ENCODE results near the gene MUC6.

MUC6 gene

GRCh38 chr11:1009991-1010390 is 26.5 kb downstream of the MUC6 start:
- DNase-seq, result no peak

- DNase-seq, result no peak
Observed at GRCh38 chr11:1009371-1009770, 27.1 kb downstream of the MUC6 start.

GRCh38 chr11:1008803-1009145 is 27.7 kb downstream of the MUC6 start:
- DNase-seq, result no peak

- no peak for DNase-seq
Observed at GRCh38 chr11:1008001-1008802, 28.3 kb downstream of the MUC6 start.

GRCh38 chr11:1007279-1007678 is 29.2 kb downstream of the MUC6 start:
- DNase-seq, result no peak

- DNase-seq, result peak in 36 of 58 donors; percentile 6 to 86 (median 46)
Observed at GRCh38 chr11:1006762-1007161, 29.8 kb downstream of the MUC6 start.

GRCh38 chr11:1005928-1006327 is 30.6 kb downstream of the MUC6 start:
- peak in 5 of 58 donors; percentile 12 to 30 (median 21) for DNase-seq

GRCh38 chr11:1003159-1003558 is 33.4 kb downstream of the MUC6 start:
- no peak for DNase-seq

GRCh38 chr11:1002406-1002984 is 34.0 kb downstream of the MUC6 start:
- no peak for DNase-seq

- no peak for DNase-seq
Observed at GRCh38 chr11:1001617-1002405, 34.7 kb downstream of the MUC6 start.

- no peak for DNase-seq
Observed at GRCh38 chr11:1000357-1001278, 35.9 kb downstream of the MUC6 start.

GRCh38 chr11:999009-999408 is 37.5 kb downstream of the MUC6 start:
- no peak for DNase-seq

- DNase-seq, result peak in 1 of 58 donors; percentile 32
Observed at GRCh38 chr11:997907-998306, 38.6 kb downstream of the MUC6 start.

GRCh38 chr11:996681-997080 is 39.8 kb downstream of the MUC6 start:
- DNase-seq, result peak in 15 of 58 donors; percentile 15 to 61 (median 33)

GRCh38 chr11:995752-996420 is 40.6 kb downstream of the MUC6 start:
- peak in 2 of 58 donors; percentile 19 to 29 for DNase-seq

- DNase-seq, result no peak
Observed at GRCh38 chr11:995044-995751, 41.3 kb downstream of the MUC6 start.

- no peak for DNase-seq
Observed at GRCh38 chr11:993632-994167, 42.8 kb downstream of the MUC6 start.

GRCh38 chr11:992577-992976 is 43.9 kb downstream of the MUC6 start:
- no peak for DNase-seq

- no peak for DNase-seq
Observed at GRCh38 chr11:991711-992307, 44.7 kb downstream of the MUC6 start.

Measured in anterior cingulate cortex (tissue), 58 donors.